Right atrium auricular region (tissue), 2 donors: ENCODE data around the gene AUH. TPM values are rescaled to one million over a fixed set of nuclear protein-coding genes. Genes with fewer than 3 reads are reported as not detected.

ENCODE experiments used
- DNase-seq: peaks from one replicate; pipeline ENCODE4 v3.0.0-alpha.2; 2019; ENCODE audit warnings: low spot score
- H3K27ac ChIP-seq, 2 donors: fragments of 200-600 bp; sonication (generic); 1 replicate in 1 of 2; 2 replicates in 1 of 2; pipeline ENCODE4 v1.5.1; 2016 to 2019
- H3K27me3 ChIP-seq, 2 donors: fragments of 200-600 bp; sonication (generic); one replicate each; pipeline versions ENCODE4 v1.5.1 to v1.6.0; 2017 to 2019
- H3K36me3 ChIP-seq: fragments of 200-600 bp; sonication (generic); one replicate; pipeline ENCODE4 v1.5.1; 2016
- H3K4me1 ChIP-seq, 2 donors: fragments of 200-600 bp; sonication (generic); one replicate each; pipeline versions ENCODE4 v1.5.1 to v1.6.0; 2017 to 2019
- H3K4me3 ChIP-seq, 2 donors: fragments of 200-600 bp; sonication (generic); 1 replicate in 1 of 2; 2 replicates in 1 of 2; pipeline ENCODE4 v1.5.1; 2017 to 2019; ENCODE audit warnings: mild to moderate bottlenecking in 1 of 2, moderate library complexity in 1 of 2
- H3K9me3 ChIP-seq, 2 donors: fragments of 200-600 bp; sonication (generic); one replicate each; pipeline ENCODE4 v1.5.1; 2019
- total RNA-seq, 2 donors: library from RNA; depleted of rRNA; stranded (reverse); fragments of >200 nt; gene quantifications; one replicate each; pipeline ENCODE4 v1.1.0, GENCODE V29; 2016
- TF ChIP-seq, protein P1 (sequence below), 2 donors: fragments of 200-600 bp; sonication (generic); IDR thresholded peaks; one replicate each; pipeline ENCODE4 v1.5.1; 2019; ENCODE audit warnings: antibody characterized with exemption in 2 of 2

The AUH gene
- total RNA-seq, 2 donors from 2014 or later = 16.3 to 50.4 TPM

GRCh38 chr9:91231619-91232018 lies 130.1 kb downstream of the AUH start:
- no peaks in the 10 kb centered on the region for H3K36me3 ChIP-seq
- H3K4me1 ChIP-seq = no peaks in the 10 kb centered on the region
- no peak overlapping the region for H3K27ac ChIP-seq
- no peak for DNase-seq
- H3K9me3 ChIP-seq = no peaks in the 10 kb centered on the region
- no peak overlapping the region for H3K4me3 ChIP-seq
- no peaks in the 10 kb centered on the region for H3K27me3 ChIP-seq
- TF ChIP-seq, protein P1, sequence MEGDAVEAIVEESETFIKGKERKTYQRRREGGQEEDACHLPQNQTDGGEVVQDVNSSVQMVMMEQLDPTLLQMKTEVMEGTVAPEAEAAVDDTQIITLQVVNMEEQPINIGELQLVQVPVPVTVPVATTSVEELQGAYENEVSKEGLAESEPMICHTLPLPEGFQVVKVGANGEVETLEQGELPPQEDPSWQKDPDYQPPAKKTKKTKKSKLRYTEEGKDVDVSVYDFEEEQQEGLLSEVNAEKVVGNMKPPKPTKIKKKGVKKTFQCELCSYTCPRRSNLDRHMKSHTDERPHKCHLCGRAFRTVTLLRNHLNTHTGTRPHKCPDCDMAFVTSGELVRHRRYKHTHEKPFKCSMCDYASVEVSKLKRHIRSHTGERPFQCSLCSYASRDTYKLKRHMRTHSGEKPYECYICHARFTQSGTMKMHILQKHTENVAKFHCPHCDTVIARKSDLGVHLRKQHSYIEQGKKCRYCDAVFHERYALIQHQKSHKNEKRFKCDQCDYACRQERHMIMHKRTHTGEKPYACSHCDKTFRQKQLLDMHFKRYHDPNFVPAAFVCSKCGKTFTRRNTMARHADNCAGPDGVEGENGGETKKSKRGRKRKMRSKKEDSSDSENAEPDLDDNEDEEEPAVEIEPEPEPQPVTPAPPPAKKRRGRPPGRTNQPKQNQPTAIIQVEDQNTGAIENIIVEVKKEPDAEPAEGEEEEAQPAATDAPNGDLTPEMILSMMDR (IDR thresholded peaks at IDR 0.05) = no peak

- TF ChIP-seq, protein P1 (IDR thresholded peaks at IDR 0.05) = no peak
- no peak for DNase-seq
Observed at GRCh38 chr9:91223000-91223399, 138.7 kb downstream of the AUH start.

DNA sequence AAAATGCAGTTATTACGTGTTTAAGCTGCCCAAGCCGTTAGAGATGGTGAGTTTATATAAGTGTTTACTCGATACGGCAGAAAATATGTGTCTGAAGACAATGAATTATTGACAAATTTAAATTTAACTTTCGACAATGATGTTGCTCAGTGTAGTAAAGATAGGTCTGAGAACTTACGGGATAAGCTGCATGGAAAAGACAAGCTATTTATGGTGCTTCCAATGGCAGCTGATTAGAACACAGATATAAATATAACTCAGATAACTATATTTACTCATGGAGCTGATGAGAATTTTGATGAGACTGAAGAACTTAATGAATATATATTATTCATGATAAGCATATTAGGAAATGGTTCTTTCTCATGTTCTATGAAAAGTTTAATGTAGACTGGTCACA lies 139.3 kb downstream of the AUH start:
- DNase-seq = no peak
- H3K4me3 ChIP-seq = no peak overlapping the region
- H3K27ac ChIP-seq = peak overlapping the region in 1 of 2 donors; percentile 44
- H3K4me1 ChIP-seq = peaks cover 0 to 14% of the 10 kb centered on the region in 2 donors
- H3K9me3 ChIP-seq = no peaks in the 10 kb centered on the region
- H3K36me3 ChIP-seq = peaks cover 17% of the 10 kb centered on the region
- TF ChIP-seq, protein P1 (IDR thresholded peaks at IDR 0.05) = no peak
- H3K27me3 ChIP-seq = no peaks in the 10 kb centered on the region

More at GRCh38 chr9:91223000-91223399, 138.7 kb downstream of the AUH start:
- Histone ChIP-seq H3K27me3 (no peaks in the 10 kb centered on the region), H3K27ac (peak overlapping the region in 1 of 2 donors; percentile 44), H3K9me3 (no peaks in the 10 kb centered on the region), H3K36me3 (peaks cover 13% of the 10 kb centered on the region), H3K4me1 (peaks cover 0 to 14% of the 10 kb centered on the region in 2 donors), H3K4me3 (no peak overlapping the region)

DNA sequence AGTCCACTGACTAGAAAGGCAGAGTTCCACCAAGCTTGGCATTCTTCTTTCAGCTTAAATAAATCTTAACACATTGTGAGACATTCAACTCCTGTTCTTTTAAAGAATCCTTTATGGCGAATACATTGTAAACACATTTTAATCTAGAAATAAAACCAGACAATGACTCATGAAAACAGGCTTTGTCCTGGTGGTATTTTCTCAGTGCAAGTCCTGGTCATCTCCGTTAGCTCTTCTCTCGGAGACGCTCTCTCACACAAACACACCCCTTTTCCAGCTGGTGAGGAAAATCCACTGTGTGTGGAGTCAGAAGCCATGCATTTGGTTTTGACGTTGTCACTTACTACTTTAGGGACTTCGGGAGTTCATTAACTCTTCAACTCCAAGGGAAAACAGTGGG lies 140.4 kb downstream of the AUH start:
- Histone ChIP-seq H3K36me3 (peaks cover 26% of the 10 kb centered on the region), H3K27ac (peak overlapping the region; percentile 23 to 49), H3K4me3 (no peak overlapping the region), H3K9me3 (no peaks in the 10 kb centered on the region), H3K4me1 (peaks cover 0 to 14% of the 10 kb centered on the region in 2 donors), H3K27me3 (no peaks in the 10 kb centered on the region)
- TF ChIP-seq, protein P1 (IDR thresholded peaks at IDR 0.05) = no peak
- no peak for DNase-seq

DNA sequence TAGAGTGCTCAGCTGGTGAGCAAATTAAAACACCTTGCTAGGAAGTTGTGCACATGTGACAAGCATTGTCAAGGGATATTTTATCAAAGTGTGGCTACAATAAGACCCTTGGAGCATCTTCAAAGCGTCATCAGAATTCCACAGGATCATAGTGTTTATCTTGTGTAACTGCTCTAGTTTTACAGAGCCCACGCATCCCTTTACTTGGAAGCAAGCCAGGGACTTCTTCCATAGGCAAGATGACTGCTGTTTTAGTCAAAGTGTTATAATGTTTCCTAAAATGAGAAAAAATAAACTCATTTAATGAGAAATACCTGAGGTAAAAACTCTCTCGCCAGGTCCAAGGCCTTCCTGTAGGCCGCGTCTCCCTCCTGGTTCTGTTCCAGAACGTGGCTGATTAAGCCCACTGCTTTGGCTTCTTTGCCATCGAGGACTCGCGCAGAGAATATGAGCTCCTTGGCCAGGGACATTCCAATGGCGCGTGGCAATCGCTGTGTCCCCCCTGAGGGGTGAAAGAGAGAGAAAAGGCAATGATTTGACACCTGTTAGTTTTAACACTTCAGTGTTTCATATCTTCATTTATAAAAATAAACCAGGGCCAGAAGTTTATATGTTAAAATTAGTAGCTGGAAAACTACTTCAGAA lies 141.1 kb downstream of the AUH start:
- Histone ChIP-seq H3K27me3 (no peaks in the 10 kb centered on the region), H3K9me3 (no peaks in the 10 kb centered on the region), H3K27ac (peak overlapping the region; percentile 23 to 49), H3K4me1 (peaks cover 0 to 14% of the 10 kb centered on the region in 2 donors), H3K36me3 (peaks cover 29% of the 10 kb centered on the region), H3K4me3 (no peak overlapping the region)
- no peak for DNase-seq
- TF ChIP-seq, protein P1 (IDR thresholded peaks at IDR 0.05) = no peak

- Histone ChIP-seq H3K4me1 (peaks cover 0 to 14% of the 10 kb centered on the region in 2 donors), H3K4me3 (no peak overlapping the region), H3K27ac (no peak overlapping the region), H3K27me3 (no peaks in the 10 kb centered on the region), H3K36me3 (peaks cover 31% of the 10 kb centered on the region), H3K9me3 (no peaks in the 10 kb centered on the region)
- no peak for DNase-seq
- TF ChIP-seq, protein P1 (IDR thresholded peaks at IDR 0.05) = no peak
Observed at GRCh38 chr9:91220021-91220420, 141.7 kb downstream of the AUH start.
